ENCODE results near the gene DLK2. TPM values are rescaled to one million over a fixed set of nuclear protein-coding genes. Genes with fewer than 3 reads are reported as not detected.
A peak's percentile ranks its signal among the peaks of the same experiment; 100 is the strongest.

The DLK2 gene
- total and polyA plus RNA-seq, 2 experiments from 2014 or later, result 0.21 to 0.47 TPM

- no peak for TF ChIP-seq CTCF (conservative IDR thresholded peaks at IDR 0.05; ENCODE audit: low read depth in 2 of 2)
- TF ChIP-seq EZH2 (IDR thresholded peaks at IDR 0.05; ENCODE audit: low read depth, unreplicated experiment), result no peak
- TF ChIP-seq ZNF114 (CRISPR knock-in tag; IDR thresholded peaks at IDR 0.05), result no peak
- no peak for TF ChIP-seq REST (IDR thresholded peaks at IDR 0.05; ENCODE audit: unreplicated experiment)
- TF ChIP-seq STAT1 (IDR thresholded peaks at IDR 0.05; ENCODE audit: unreplicated experiment), result no peak
Observed at GRCh38 chr6:43493230-43493629, 37.9 kb upstream of the DLK2 start (continued).

GRCh38 chr6:43492673-43493072 is 37.3 kb upstream of the DLK2 start:
- H3K9me2 ChIP-seq (ENCODE audit: insufficient read depth), result no peaks in the 10 kb centered on the region
- H3K27ac Mint-ChIP-seq, result peak overlapping the region; percentile 74; the same call in 1 of the 2 replicates
- H3K4me1 ChIP-seq (ENCODE audit: insufficient read depth), result peaks cover 16% of the 10 kb centered on the region
- H3K4me2 ChIP-seq, result 0 out of 2 replicates have a peak overlapping the region, but pooled peaks have one; percentile 12
- no peak overlapping the region for H2AFZ ChIP-seq
- peaks cover 10% of the 10 kb centered on the region for H3K27me3 Mint-ChIP-seq (ENCODE audit: insufficient read depth, low read depth, poor library complexity)
- peaks cover 22% of the 10 kb centered on the region for H4K20me1 ChIP-seq (replicated peaks; ENCODE audit: insufficient read depth)
- no peaks in the 10 kb centered on the region for H3K36me3 ChIP-seq (ENCODE audit: insufficient read depth)
- no peak overlapping the region for H3K4me3 Mint-ChIP-seq
- H3K79me2 ChIP-seq (replicated peaks; ENCODE audit: insufficient read depth), result peaks cover 50% of the 10 kb centered on the region
- peaks cover 4% of the 10 kb centered on the region; the same call in 2 of the 3 replicates for H3K36me3 Mint-ChIP-seq (ENCODE audit: low read depth)
- DNase-seq (ENCODE audit: low spot score) (no peak), ATAC-seq (peak; percentile 13; the same call in 2 of the 3 replicates)
- peaks cover 39% of the 10 kb centered on the region for H3K4me1 Mint-ChIP-seq
- no peak overlapping the region for H3K27ac ChIP-seq (ENCODE audit: low read depth)
- TF ChIP-seq NANOG (IDR thresholded peaks at IDR 0.05; ENCODE audit: borderline replicate concordance) (no peak), ZNF462 (CRISPR knock-in tag; IDR thresholded peaks at IDR 0.05) (no peak), POLR2AphosphoS5 (IDR thresholded peaks at IDR 0.05; ENCODE audit: low read depth) (no peak), JUNB (IDR thresholded peaks at IDR 0.05; ENCODE audit: unreplicated experiment) (no peak), ETS1 (IDR thresholded peaks at IDR 0.05) (no peak), EZH2 (IDR thresholded peaks at IDR 0.05; ENCODE audit: low read depth, unreplicated experiment) (no peak)
- H3K27me3 ChIP-seq (ENCODE audit: insufficient read depth), result no peaks in the 10 kb centered on the region
- no peak overlapping the region for H3K4me3 ChIP-seq
- no peaks in the 10 kb centered on the region for H3K9me3 Mint-ChIP-seq
- no peaks in the 10 kb centered on the region for H3F3A ChIP-seq (replicated peaks; ENCODE audit: low read depth)

All from GM23338 (cell line).